Neuron (in vitro differentiated cells): ENCODE measurements around the gene PPP3CA.

Experiments
- H2AFZ ChIP-seq: one replicate; pipeline ENCODE4 v1.6.1; 2013; ENCODE audit warnings: low read depth, mild to moderate bottlenecking, inconsistent platforms, low read length, moderate library complexity
- H3K27me3 ChIP-seq: one replicate; pipeline ENCODE4 v1.6.1; 2013; ENCODE audit warnings: low read length; ENCODE audit not compliant: insufficient read depth
- H3K36me3 ChIP-seq: one replicate; pipeline ENCODE4 v1.6.1; 2013; ENCODE audit warnings: low read length; ENCODE audit not compliant: insufficient read depth
- H3K4me1 ChIP-seq: one replicate; pipeline ENCODE4 v1.6.1; 2013; ENCODE audit warnings: low read length; ENCODE audit not compliant: insufficient read depth
- H3K4me3 ChIP-seq: 2 replicates; pipeline ENCODE4 v1.5.1; 2013; ENCODE audit warnings: mild to moderate bottlenecking, low read length, moderate library complexity
- H3K9me3 ChIP-seq: one replicate; pipeline ENCODE4 v1.6.1; 2013; ENCODE audit warnings: low read length

The PPP3CA gene

DNA sequence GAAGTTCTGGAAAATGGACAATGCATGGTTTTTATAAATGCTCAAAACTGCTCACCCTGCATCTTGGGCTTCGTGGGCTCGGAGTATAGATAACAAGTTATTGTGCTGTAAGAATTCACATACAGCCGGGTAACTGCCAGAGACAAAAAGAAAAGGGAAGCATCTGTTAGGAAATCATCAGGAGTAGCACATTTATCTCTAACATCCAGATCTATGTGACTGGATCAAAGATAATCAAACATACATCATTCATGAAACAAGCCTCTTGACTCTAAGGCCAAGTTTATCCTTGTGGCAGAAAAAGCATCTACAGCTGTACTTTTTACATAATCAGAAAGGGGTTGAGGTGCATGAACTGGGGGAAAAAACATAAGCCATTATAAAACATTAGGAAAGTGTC lies 264.2 kb downstream of the PPP3CA start:
- Histone ChIP-seq H3K27me3 (no peaks in the 10 kb centered on the region), H3K36me3 (no peaks in the 10 kb centered on the region), H3K4me1 (no peaks in the 10 kb centered on the region), H2AFZ (no peak overlapping the region), H3K9me3 (no peaks in the 10 kb centered on the region), H3K4me3 (no peak overlapping the region)

DNA sequence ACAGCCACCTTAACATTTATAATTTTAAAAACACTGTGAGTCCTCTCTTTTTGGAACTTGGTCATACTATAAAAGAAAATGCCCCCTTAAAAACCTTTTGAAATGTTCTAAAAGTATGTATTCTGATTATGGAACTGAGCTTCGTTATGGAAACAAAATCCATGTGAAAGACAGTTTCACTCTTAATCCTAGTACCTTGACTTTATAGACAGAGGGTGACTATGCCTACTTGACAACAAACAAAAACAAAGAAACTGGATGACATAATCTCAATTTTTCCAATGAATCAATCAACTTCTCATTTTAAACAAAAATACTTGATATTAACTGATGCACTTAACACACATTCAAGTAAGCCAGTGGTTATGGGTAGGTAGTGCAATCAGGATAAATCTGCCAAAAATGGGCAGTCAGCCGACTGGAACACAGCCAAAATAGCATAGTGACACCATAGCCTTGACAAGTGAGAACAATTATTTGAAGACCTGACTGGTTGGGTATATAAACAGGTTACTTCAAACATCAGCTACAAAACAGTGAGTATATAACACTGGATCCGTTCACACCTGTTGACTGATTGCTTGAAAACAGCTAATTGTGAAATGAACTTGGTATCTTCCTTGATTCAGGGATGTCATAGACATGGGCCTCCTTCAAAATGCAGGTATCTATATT lies 265.5 kb downstream of the PPP3CA start:
- Histone ChIP-seq H3K36me3 (no peaks in the 10 kb centered on the region), H3K4me3 (no peak overlapping the region), H3K27me3 (no peaks in the 10 kb centered on the region), H3K9me3 (no peaks in the 10 kb centered on the region), H3K4me1 (no peaks in the 10 kb centered on the region), H2AFZ (no peak overlapping the region)

GRCh38 chr4:101081166-101081565 lies 266.2 kb downstream of the PPP3CA start:
- H3K27me3 ChIP-seq: no peaks in the 10 kb centered on the region
- H3K4me1 ChIP-seq: no peaks in the 10 kb centered on the region
- no peak overlapping the region for H2AFZ ChIP-seq
- H3K36me3 ChIP-seq: no peaks in the 10 kb centered on the region
- no peaks in the 10 kb centered on the region for H3K9me3 ChIP-seq
- H3K4me3 ChIP-seq: no peak overlapping the region

- H3K4me3 ChIP-seq: no peak overlapping the region
- no peaks in the 10 kb centered on the region for H3K36me3 ChIP-seq
- H3K9me3 ChIP-seq: no peaks in the 10 kb centered on the region
- no peaks in the 10 kb centered on the region for H3K4me1 ChIP-seq
- no peak overlapping the region for H2AFZ ChIP-seq
- no peaks in the 10 kb centered on the region for H3K27me3 ChIP-seq
These were observed 268.4 kb downstream of the PPP3CA start for GRCh38 chr4:101078950-101079349.

GRCh38 chr4:101076032-101076431 lies 271.3 kb downstream of the PPP3CA start:
- Histone ChIP-seq H3K36me3 (no peaks in the 10 kb centered on the region), H3K9me3 (no peaks in the 10 kb centered on the region), H3K4me1 (peaks cover 12% of the 10 kb centered on the region), H3K27me3 (no peaks in the 10 kb centered on the region), H2AFZ (no peak overlapping the region), H3K4me3 (no peak overlapping the region)

GRCh38 chr4:101075536-101075935 lies 271.8 kb downstream of the PPP3CA start:
- Histone ChIP-seq H3K4me1 (peaks cover 12% of the 10 kb centered on the region), H3K36me3 (no peaks in the 10 kb centered on the region), H2AFZ (no peak overlapping the region), H3K4me3 (no peak overlapping the region), H3K27me3 (no peaks in the 10 kb centered on the region), H3K9me3 (no peaks in the 10 kb centered on the region)

GRCh38 chr4:101074326-101074725 lies 273.0 kb downstream of the PPP3CA start:
- H3K27me3 ChIP-seq: no peaks in the 10 kb centered on the region
- no peaks in the 10 kb centered on the region for H3K36me3 ChIP-seq
- H3K4me1 ChIP-seq: peaks cover 12% of the 10 kb centered on the region
- H3K4me3 ChIP-seq: no peak overlapping the region
- no peaks in the 10 kb centered on the region for H3K9me3 ChIP-seq
- no peak overlapping the region for H2AFZ ChIP-seq

GRCh38 chr4:101071241-101071640 lies 276.1 kb downstream of the PPP3CA start:
- no peaks in the 10 kb centered on the region for H3K9me3 ChIP-seq
- no peaks in the 10 kb centered on the region for H3K27me3 ChIP-seq
- no peaks in the 10 kb centered on the region for H3K36me3 ChIP-seq
- peaks cover 26% of the 10 kb centered on the region for H3K4me1 ChIP-seq
- no peak overlapping the region for H2AFZ ChIP-seq
- H3K4me3 ChIP-seq: no peak overlapping the region

GRCh38 chr4:101068115-101068514 lies 279.2 kb downstream of the PPP3CA start:
- no peak overlapping the region for H3K4me3 ChIP-seq
- H3K9me3 ChIP-seq: no peaks in the 10 kb centered on the region
- H3K27me3 ChIP-seq: no peaks in the 10 kb centered on the region
- no peak overlapping the region for H2AFZ ChIP-seq
- H3K36me3 ChIP-seq: no peaks in the 10 kb centered on the region
- peaks cover 36% of the 10 kb centered on the region for H3K4me1 ChIP-seq

DNA sequence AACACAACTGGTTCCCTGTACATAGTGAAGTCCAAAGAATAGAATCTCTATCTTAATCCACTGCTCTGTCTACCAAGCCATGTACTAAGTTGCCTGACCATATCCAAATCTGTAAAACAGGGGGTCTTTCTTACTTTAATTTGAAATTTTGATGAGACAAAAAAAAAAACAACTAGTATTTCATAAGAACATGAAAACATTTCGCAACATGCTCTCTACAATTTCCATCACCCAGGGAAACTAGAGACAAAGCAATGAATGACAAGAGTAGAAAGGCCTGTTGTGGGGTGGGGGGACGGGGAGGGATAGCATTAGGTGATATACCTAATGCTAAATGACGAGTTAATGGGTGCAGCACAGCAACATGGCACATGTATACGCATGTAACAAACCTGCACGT lies 279.9 kb downstream of the PPP3CA start:
- Histone ChIP-seq H3K27me3 (no peaks in the 10 kb centered on the region), H3K9me3 (no peaks in the 10 kb centered on the region), H3K4me3 (no peak overlapping the region)

DNA sequence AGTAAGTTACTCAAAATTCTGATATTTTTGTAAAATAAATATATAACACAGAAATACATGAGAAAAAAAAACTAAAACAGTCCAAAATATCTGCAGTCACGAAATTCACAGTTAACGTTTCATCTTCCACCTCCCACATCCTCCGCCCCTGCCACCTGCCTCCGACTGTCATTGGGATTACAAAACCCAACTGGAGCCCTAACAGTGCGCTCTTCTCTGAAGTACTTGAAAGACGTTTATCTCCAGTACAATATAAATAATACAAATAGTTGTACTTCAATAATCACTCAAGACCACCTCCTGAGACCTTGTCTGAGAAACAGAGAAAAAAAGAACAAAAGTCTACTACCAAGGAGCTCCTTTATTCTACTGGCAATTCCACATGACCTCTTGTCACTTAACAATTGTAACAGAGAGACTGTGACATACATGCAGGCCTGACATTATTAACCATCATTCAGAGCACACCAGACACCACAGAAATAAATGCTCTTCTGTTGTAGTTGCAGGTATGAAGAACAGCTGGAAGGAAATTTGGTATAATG lies 280.6 kb downstream of the PPP3CA start:
- no peak overlapping the region for H3K4me3 ChIP-seq
- H2AFZ ChIP-seq: no peak overlapping the region
- no peaks in the 10 kb centered on the region for H3K36me3 ChIP-seq
- H3K27me3 ChIP-seq: no peaks in the 10 kb centered on the region
- no peaks in the 10 kb centered on the region for H3K9me3 ChIP-seq
- peaks cover 28% of the 10 kb centered on the region for H3K4me1 ChIP-seq

More for the DNA sequence above, 279.9 kb downstream of the PPP3CA start:
- Histone ChIP-seq H2AFZ (no peak overlapping the region), H3K36me3 (no peaks in the 10 kb centered on the region), H3K4me1 (peaks cover 35% of the 10 kb centered on the region)

- Histone ChIP-seq H3K4me3 (no peak overlapping the region), H3K36me3 (no peaks in the 10 kb centered on the region), H3K9me3 (no peaks in the 10 kb centered on the region), H3K4me1 (peaks cover 23% of the 10 kb centered on the region), H3K27me3 (no peaks in the 10 kb centered on the region), H2AFZ (no peak overlapping the region)
These were observed 281.3 kb downstream of the PPP3CA start for GRCh38 chr4:101065935-101066485.

DNA sequence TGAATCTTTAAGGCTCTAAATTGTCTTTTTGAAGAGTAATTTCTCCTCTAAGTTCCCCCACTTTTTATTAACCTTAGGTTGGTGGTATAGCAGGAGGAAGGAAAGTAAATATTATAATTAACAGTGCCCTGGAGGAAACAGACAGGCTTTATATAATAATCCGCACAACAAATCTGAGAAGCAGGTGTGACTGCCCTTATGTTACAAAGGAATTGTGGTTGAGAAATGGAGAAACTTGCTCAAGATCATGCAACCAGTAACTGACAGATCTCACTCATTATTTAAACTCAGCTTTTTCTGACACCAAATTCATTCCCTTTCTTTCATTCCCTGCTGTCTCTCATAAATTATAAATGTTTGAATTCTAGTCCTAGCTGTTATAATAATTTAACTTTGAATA lies 282.0 kb downstream of the PPP3CA start:
- Histone ChIP-seq H3K9me3 (no peaks in the 10 kb centered on the region), H3K27me3 (no peaks in the 10 kb centered on the region), H3K4me1 (peaks cover 23% of the 10 kb centered on the region), H2AFZ (no peak overlapping the region), H3K36me3 (no peaks in the 10 kb centered on the region), H3K4me3 (no peak overlapping the region)
